SK-N-MC (cell line): ENCODE measurements around the gene GTF2E1.

Source experiments
- EZH2 ChIP-seq: fragments of 200-600 bp; sonication (generic); IDR thresholded peaks from one replicate; pipeline ENCODE4 v1.6.1; 2017; ENCODE audit warnings: antibody characterized with exemption
- POLR2AphosphoS5 ChIP-seq: IDR thresholded peaks from 2 replicates; pipeline ENCODE4 v1.6.1; 2012; ENCODE audit warnings: mild to moderate bottlenecking, low read depth, low read length, borderline replicate concordance

DNA sequence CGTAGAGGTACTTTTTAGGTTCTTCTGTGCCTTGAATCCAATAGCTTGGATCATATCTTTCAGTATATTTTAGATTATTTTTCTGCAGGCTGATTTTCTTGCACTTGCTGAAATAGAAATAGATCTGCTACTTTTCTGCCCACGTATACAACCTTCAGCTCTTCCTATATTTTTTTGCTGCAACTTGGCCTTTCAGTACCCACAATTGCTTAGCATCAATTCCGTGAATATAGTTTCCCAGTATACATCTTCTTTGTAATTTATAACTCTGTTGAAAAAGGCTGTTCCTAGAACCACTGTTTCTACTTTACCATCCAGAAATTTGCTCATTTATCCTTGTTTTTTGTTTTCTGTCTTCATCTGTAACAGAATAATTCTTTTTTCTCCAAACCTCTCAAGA is 36.2 kb downstream of the GTF2E1 start:
- no peak for TF ChIP-seq EZH2
- TF ChIP-seq POLR2AphosphoS5: no peak
